ENCODE results near the gene CIAPIN1.
"Not testable (repeated sequence)": the region's sequence is repeated elsewhere in the genome, so short reads cannot be mapped to it uniquely, and the experiment has no call there.

Gene CIAPIN1

GRCh38 chr16:57403965-57404817 lies 43.0 kb downstream of the CIAPIN1 start, which contains the start of gene CCL17:
TSS of gene CCL17 (plus strand) at chr16:57404767. CDS start at chr16:57413933, 9,166 bp downstream.
- DNase-seq = no peak

DNA sequence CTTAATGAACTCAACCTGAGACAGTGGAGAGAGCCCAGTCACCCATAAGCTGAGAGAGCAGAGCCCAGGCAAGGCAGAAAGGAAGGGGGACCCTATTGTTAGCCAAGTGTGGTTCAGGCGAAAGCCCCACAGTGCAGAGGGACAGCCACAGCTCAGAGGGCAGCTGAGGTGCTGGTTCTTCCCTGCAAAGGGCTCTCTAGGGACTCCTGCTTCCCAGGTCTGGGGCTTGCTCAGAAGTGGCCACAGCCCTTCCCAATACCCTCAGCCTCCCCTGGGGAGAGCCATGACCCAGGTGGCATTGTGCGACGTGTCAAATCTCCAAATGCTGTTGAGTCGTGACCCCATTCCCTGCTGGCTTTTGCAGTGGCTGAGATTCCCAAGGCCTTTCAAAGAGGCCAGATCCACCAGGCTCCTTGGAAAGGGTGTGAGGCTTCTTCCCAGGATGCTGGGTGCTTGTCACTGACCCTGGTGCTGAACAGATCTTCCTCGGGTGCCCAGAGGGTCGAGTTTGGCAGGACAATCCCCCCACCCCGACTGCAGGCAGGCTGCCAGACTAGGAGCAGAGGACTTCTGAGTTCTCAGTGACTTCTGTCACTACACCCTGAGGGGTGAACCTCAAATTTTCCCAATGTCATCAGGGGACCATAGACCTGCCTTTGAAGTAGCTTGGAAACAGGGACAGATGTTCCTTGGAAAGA lies 45.1 kb downstream of the CIAPIN1 start:
- no peak for DNase-seq

GRCh38 chr16:57397493-57397892 lies 49.7 kb downstream of the CIAPIN1 start:
- not testable (repeated sequence) for DNase-seq

- no peak for DNase-seq
Measured at GRCh38 chr16:57396786-57397185, 50.4 kb downstream of the CIAPIN1 start.

- no peak for DNase-seq
Measured at GRCh38 chr16:57395026-57395425, 52.2 kb downstream of the CIAPIN1 start.

- no peak for DNase-seq
Measured at GRCh38 chr16:57394444-57394843, 52.7 kb downstream of the CIAPIN1 start.

DNA sequence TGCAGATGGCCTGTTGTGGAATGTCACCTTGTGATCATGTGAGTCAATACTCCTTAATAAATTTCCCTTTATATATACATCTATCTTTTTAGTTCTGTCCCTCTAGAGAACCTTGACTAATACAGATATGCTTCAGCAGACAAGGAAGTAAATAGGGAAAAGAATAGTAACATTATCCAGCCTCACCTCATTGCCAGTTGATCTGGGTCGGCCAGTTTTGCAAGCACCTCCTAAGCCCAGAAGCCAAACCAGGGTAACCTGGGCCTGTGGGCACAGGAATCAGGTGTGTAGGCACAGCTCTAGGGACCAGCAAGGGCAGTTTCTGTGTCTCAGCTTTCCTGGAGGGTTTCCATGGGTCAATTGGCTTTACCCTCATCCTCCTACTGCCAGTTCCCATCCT lies 54.5 kb downstream of the CIAPIN1 start:
- DNase-seq = no peak

DNA sequence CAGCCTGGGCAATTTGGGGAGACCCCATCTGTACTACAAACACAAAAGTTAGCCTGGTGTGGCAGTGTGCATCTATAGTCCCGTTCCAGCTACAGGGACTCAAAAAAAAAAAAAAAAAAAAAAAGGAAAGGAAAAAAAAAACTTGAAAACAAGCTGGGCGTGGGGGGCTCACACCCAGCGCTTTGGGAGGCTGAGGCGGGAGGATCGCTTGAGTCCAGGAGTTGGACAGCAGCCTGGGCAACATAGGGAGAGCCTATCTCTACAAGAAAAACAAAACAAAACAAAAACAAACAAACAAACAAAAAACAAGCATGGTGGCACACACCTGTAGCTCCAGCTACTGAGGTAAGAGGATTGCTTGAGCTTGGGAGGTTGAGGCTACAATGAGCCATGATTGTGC lies 55.5 kb downstream of the CIAPIN1 start:
- DNase-seq = no peak

DNA sequence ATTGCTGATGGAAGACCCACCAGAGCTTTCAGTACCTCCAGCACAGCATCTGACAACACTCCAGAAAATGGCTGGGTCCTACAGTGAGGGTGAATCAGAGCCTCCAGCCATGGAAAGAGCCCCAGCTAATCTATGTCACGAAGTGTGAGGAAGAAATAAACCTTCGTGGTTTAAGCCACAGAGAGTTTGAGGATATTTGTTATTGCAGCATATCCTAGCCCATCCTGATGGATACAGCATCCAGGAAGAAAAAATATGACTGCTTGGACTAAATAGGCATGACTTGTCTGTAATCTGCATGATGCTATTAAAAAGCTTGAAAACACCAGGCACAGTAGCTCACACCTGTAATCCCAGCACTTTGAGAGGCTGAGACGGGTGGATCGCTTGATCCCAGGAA lies 55.9 kb downstream of the CIAPIN1 start:
- DNase-seq = no peak

DNA sequence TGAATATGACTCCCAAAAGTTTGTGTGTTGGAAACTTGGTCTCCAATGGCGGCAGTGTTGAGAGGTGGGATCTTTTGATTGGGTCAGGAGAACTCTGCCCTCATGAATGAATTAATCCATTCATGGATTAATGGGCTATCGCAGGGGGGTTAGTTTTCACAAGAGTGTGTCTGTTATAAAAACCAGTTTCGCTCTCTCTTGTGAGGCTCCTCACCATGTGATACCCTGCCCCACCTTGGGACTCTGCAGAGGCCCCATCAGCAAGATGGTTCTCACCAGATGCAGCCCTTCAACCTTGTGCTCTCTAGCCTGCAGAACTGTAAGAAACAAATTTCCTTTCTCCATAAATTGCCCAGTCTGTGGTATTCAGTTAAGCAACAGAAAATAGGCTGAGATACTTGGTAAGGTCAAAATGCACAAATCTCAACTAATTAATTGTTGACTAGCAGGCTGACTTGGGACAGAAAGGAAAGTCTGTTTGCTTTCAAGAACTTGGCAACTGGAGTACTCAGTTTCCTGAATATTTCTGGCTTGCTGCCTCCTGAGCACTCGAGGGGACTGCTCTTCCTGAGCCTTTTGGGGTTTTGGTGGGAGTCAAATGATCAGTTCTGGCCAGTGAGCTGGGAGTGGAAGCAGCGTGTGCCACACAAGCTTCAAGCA lies 56.4 kb downstream of the CIAPIN1 start:
- DNase-seq = no peak

GRCh38 chr16:57389087-57389468 lies 58.1 kb downstream of the CIAPIN1 start:
- DNase-seq = no peak

DNA sequence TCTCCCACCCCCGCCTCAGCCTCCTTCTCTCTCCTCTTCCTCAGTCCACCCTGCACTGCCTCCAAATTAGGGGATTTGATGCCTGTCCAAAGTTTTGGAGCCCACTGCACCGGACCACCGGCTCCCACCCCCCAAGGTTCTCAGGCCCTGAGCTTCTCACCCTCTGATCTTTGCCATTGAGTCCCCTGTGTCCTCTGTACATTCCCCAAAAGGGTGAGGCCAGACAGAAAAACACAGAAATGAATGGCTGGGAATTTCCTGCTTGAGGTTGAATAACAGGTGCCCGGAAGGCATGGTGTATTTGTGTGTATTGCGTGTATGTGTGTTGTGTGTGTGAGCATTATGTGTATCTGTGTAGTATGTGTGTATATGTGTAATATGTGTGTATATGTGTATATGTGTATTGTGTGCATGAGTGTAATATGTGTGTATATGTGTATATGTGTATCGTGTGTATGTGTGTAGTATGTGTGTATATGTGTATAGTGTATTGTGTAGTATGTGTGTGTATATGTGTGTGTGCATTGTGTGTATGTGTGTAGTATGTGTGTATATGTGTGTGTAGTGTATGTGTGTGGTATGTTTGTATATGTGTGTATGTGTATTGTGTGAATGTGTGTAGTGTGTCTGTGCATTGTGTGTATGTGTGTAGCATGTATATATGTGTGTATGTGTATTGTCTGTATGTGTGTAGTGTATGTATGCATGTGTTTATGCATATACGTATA lies 58.7 kb downstream of the CIAPIN1 start:
- no peak for DNase-seq

DNA sequence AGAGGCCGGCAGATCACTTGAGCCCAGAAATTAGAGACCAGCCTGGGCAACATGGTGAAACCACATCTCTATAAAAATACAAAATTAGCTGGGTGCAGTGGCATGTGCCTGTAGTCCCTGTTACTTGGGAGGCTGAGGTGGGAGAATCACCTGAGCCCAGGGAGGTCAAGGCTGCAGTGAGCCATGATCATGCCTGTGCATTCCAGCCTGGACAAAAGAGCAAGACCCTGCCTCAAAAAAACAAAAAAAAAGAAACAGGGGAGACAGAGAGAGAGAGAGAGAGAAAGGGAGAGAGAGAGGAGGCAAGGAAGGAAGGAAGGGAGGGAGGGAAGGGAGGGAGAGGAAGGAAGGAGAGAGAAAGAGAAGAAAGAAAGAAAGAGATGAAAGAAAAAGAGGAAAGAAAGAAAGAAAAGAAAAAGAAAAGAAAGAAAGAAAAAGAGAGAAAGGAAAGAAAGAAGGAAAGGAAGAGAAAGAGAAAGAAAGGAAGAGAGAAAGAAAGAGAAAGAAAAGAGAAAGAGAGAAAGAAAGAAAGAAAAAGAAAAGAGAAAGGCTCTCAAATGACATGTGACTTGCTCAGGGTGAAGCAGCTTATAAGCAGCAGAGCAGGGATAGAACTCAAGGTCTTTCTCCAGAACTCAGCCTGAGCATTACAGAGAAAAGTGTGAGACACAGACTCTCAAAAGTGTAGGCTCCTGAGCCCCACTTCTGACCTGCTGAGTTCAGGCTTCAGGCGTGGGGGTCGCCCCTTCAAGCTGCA lies 59.4 kb downstream of the CIAPIN1 start:
- no peak for DNase-seq

- no peak for DNase-seq
Measured at GRCh38 chr16:57386381-57386951, 60.7 kb downstream of the CIAPIN1 start.

DNA sequence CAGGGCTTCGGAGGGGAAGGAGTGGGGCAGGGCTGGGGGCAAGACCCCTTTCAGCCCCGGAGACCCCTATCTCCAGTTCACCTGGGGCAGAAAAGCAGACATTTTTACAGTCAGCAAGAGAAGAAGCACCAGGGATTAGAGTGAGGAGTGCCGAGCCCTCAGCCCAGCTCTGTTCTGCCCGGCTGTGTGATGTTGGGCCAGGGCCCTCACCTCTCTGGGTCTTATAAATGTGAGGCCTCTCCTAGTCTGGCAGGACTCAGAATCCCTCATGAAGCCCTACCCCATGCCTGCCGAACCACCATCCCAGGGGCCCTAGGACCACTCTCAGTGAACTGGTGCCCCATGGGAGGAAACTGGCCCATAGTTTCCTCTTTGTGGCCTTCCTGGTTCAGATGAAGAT lies 62.1 kb downstream of the CIAPIN1 start:
- DNase-seq = no peak

DNA sequence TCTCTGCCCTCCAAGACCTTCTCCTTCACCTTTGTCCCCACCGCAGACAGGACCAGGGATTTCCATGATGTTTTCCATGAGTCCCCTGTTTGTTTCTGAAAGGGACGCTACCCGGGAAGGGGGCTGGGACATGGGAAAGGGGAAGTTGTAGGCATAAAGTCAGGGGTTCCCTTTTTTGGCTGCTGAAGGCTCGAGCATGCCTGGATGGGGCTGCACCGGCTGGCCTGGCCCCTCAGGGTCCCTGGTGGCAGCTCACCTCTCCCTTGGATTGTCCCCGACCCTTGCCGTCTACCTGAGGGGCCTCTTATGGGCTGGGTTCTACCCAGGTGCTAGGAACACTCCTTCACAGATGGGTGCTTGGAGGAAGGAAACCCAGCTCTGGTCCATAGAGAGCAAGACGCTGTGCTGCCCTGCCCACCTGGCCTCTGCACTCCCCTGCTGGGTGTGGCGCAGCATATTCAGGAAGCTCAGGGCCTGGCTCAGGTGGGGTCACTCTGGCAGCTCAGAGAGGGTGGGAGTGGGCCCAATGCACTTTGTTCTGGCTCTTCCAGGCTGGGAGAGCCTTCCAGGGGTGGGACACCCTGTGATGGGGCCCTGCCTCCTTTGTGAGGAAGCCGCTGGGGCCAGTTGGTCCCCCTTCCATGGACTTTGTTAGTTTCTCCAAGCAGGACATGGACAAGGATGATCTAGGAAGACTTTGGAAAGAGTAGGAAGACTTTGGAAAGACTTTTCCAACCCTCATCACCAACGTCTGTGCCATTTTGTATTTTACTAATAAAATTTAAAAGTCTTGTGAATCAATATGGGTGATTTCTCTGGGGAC lies 62.7 kb downstream of the CIAPIN1 start:
- DNase-seq = no peak

DNA sequence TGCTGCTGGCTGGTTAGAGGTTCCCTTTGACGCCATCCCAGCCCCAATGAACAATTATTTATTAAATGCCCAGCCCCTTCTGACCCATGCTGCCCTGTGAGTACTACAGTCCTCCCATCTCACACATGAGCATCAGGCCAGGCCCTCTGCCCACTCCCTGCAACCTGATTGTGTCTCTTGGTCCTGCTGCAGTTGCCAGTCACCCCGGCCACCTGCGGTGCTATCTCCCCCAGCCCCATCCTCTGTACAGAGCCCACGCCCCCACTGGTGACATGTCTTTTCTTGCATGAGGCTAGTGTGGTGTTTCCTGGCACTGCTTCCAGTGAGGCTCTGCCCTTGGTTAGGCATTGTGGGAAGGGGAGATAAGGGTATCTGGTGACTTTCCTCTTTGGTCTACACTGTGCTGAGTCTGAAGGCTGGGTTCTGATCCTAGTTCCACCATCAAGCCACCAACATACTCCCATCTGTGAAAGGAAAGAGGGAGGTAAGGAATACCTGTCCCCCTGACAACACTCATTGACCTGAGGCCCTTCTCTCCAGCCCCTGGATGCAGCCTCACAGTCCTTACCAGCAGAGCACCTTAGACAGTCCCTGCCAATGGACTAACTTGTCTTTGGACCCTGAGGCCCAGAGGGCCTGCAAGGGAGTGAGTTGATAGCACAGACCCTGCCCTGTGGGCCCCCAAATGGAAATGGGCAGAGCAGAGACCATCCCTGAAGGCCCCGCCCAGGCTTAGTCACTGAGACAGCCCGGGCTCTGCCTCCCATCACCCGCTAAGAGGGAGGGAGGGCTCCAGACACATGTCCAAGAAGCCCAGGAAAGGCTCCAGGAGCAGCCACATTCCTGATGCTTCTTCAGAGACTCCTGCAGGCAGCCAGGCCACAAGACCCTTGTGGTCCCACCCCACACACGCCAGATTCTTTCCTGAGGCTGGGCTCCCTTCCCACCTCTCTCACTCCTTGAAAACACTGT lies 63.6 kb downstream of the CIAPIN1 start:
- DNase-seq = no peak

- DNase-seq = no peak
Measured at GRCh38 chr16:57382535-57383275, 64.5 kb downstream of the CIAPIN1 start.
